Activated CD4-positive, alpha-beta T cell treated with anti-CD3 and anti-CD28 coated beads, Interleukin-2, amount 50 U/mL, for 1 hour (primary cell): ENCODE data around the gene BLVRB.
"Not testable (repeated sequence)": the region's sequence is repeated elsewhere in the genome, so short reads cannot be mapped to it uniquely, and the experiment has no call there.

Experiments
- DNase-seq: peaks from one replicate; pipeline ENCODE4 v3.0.0-alpha.2; 2020

Gene BLVRB

GRCh38 chr19:40421993-40422747 lies 43.4 kb downstream of the BLVRB start:
- DNase-seq, result no peak

GRCh38 chr19:40420766-40421765 lies 44.5 kb downstream of the BLVRB start:
- peak; percentile 61 for DNase-seq

GRCh38 chr19:40420451-40420765 lies 45.1 kb downstream of the BLVRB start:
- DNase-seq, result no peak

- DNase-seq, result no peak
Measured at GRCh38 chr19:40419780-40420179, 45.8 kb downstream of the BLVRB start.

- DNase-seq, result no peak
Measured at GRCh38 chr19:40419066-40419612, 46.4 kb downstream of the BLVRB start.

- DNase-seq, result no peak
Measured at GRCh38 chr19:40418040-40418439, 47.5 kb downstream of the BLVRB start.

- DNase-seq, result no peak
Measured at GRCh38 chr19:40417643-40417981, 47.9 kb downstream of the BLVRB start.

GRCh38 chr19:40416918-40417642 lies 48.5 kb downstream of the BLVRB start:
- DNase-seq, result no peak

- DNase-seq, result no peak
Measured at GRCh38 chr19:40415768-40416167, 49.8 kb downstream of the BLVRB start.

GRCh38 chr19:40414542-40415535 lies 50.7 kb downstream of the BLVRB start:
- DNase-seq, result no peak

- DNase-seq, result no peak
Measured at GRCh38 chr19:40413291-40413845, 52.2 kb downstream of the BLVRB start, which contains the start of gene PRX. TSS of gene PRX (minus strand) at chr19:40413378. CDS start at chr19:40407932, 5,446 bp downstream.

GRCh38 chr19:40412866-40413265 lies 52.7 kb downstream of the BLVRB start:
- no peak for DNase-seq

GRCh38 chr19:40411958-40412499 lies 53.5 kb downstream of the BLVRB start:
- no peak for DNase-seq

GRCh38 chr19:40411125-40411842 lies 54.3 kb downstream of the BLVRB start:
- no peak for DNase-seq

- no peak for DNase-seq
Measured at GRCh38 chr19:40410030-40410389, 55.5 kb downstream of the BLVRB start.

GRCh38 chr19:40408598-40408925 lies 57.0 kb downstream of the BLVRB start:
- not testable (repeated sequence) for DNase-seq

- no peak for DNase-seq
Measured at GRCh38 chr19:40407714-40408597, 57.6 kb downstream of the BLVRB start.

GRCh38 chr19:40403262-40403984 lies 62.1 kb downstream of the BLVRB start:
- DNase-seq, result peak; percentile 71

GRCh38 chr19:40400559-40400958 lies 65.0 kb downstream of the BLVRB start:
- DNase-seq, result no peak
